Spleen (tissue), 11 donors: Measurements from ENCODE around the gene LCE1D. TPM values are rescaled to one million over a fixed set of nuclear protein-coding genes. Genes with fewer than 3 reads are reported as not detected.

Source experiments
- DNase-seq: peaks from one replicate; pipeline ENCODE4 v3.0.0-alpha.2; 2020
- H3K27ac ChIP-seq, 8 donors: fragments of 200-600 bp; sonication (generic) in 7 of 8; 1 replicate in 4 of 8; 2 replicates in 4 of 8; pipeline versions ENCODE4 v1.5.0 to v1.8.0; 2016 to 2021; ENCODE audit warnings: inconsistent platforms in 4 of 8, mild to moderate bottlenecking in 4 of 8, moderate library complexity in 1 of 8
- H3K27me3 ChIP-seq, 7 donors: fragments of 200-600 bp; sonication (generic) in 6 of 7; replicated peaks in 1 of 7; 1 replicate in 4 of 7; 2 replicates in 3 of 7; pipeline versions ENCODE4 v1.5.0 to v1.8.0; 2016 to 2021; ENCODE audit warnings: inconsistent platforms in 3 of 7, mild to moderate bottlenecking in 1 of 7
- H3K36me3 ChIP-seq, 6 donors: fragments of 200-600 bp; sonication (generic) in 5 of 6; 1 replicate in 4 of 6; 2 replicates in 2 of 6; pipeline versions ENCODE4 v1.5.0 to v1.8.0; 2016 to 2021; ENCODE audit warnings: inconsistent platforms in 2 of 6
- H3K4me1 ChIP-seq, 6 donors: fragments of 200-600 bp; sonication (generic) in 5 of 6; 1 replicate in 3 of 6; 2 replicates in 3 of 6; pipeline versions ENCODE4 v1.5.0 to v1.8.0; 2016 to 2021; ENCODE audit warnings: inconsistent platforms in 3 of 6
- H3K4me3 ChIP-seq, 8 donors: fragments of 200-600 bp; sonication (generic) in 7 of 8; 1 replicate in 4 of 8; 2 replicates in 4 of 8; pipeline versions ENCODE4 v1.5.0 to v1.8.0; 2016 to 2021; ENCODE audit warnings: inconsistent platforms in 4 of 8, mild to moderate bottlenecking in 4 of 8, moderate library complexity in 2 of 8
- H3K9me3 ChIP-seq, 8 donors: fragments of 200-600 bp; sonication (generic) in 7 of 8; 1 replicate in 4 of 8; 2 replicates in 4 of 8; pipeline versions ENCODE4 v1.5.0 to v1.8.0; 2016 to 2021; ENCODE audit warnings: inconsistent platforms in 4 of 8
- CTCF ChIP-seq, 11 experiments: fragments of 200-600 bp in 7 of 11; fragments of 450-650 bp in 4 of 11; sonication (generic) in 4 of 11; IDR thresholded peaks in 8 of 11; conservative IDR thresholded peaks in 3 of 11; 1 replicate in 7 of 11; 2 replicates in 4 of 11; pipeline versions ENCODE4 v1.4.0 to v1.8.0; 2016 to 2021; ENCODE audit warnings: antibody characterized with exemption in 11 of 11, inconsistent platforms in 4 of 11, mild to moderate bottlenecking in 1 of 11
- POLR2A ChIP-seq, 3 donors: fragments of 450-650 bp; IDR thresholded peaks; one replicate each; pipeline ENCODE4 v1.5.1; 2017; ENCODE audit warnings: antibody characterized with exemption in 3 of 3, mild to moderate bottlenecking in 1 of 3
- POLR2AphosphoS5 ChIP-seq, 3 donors: sonication (generic); formaldehyde crosslinking; IDR thresholded peaks; one replicate each; pipeline ENCODE4 v1.5.1; 2017; ENCODE audit warnings: antibody characterized with exemption in 3 of 3
- WGBS, 5 donors: extraction: QIAGEN DNeasy Blood & Tissue Kit in 3 of 5; methylation state at CpG; one replicate each; pipeline versions ENCODE4 v1.1.5 to v1.1.7; 2013 to 2018; 5-methylcytosine and 5-hydroxymethylcytosine counted together
- intact Hi-C: fragments of 100-400 bp; cut with DNase I; formaldehyde crosslinking; loops from one replicate; pipeline ENCODE4 v1.15.0; 2023; ENCODE audit warnings: low total_unique reads
- polyA plus RNA-seq, 3 donors: library from polyadenylated mRNA; stranded (reverse); fragments of 200-250 nt; gene quantifications; one replicate each; pipeline ENCODE4 v1.2.1, GENCODE V29; 2013
- total RNA-seq, 7 donors: library from RNA; depleted of rRNA in 3 of 7; stranded (reverse); fragments of >200 nt in 3 of 7; fragmentation: NEBNext Ultra II Directional in 4 of 7; extraction: Animal tissue kit (Norgen Biotek cat#: 25700) in 4 of 7; gene quantifications; one replicate each; pipeline versions ENCODE4 v1.1.0 to v1.2.1, GENCODE V29; 2016 to 2021
- donor health status: healthy with polysubstance abuse.
- donor health status: DM: no; HTN: no; CAD: no; lungs with moderate emphysema.
- donor health status: DM: no; HTN: no; CAD: no.
- donor health status: Bipolar disorder and iron deficiency.
- donor health status: healthy.
- donor health status: DM: no; HTN: no; CAD: no.
- donor health status: DM: yes; HTN: yes; CAD: no.

Gene LCE1D
- total and polyA plus RNA-seq, 10 donors: not detected

DNA sequence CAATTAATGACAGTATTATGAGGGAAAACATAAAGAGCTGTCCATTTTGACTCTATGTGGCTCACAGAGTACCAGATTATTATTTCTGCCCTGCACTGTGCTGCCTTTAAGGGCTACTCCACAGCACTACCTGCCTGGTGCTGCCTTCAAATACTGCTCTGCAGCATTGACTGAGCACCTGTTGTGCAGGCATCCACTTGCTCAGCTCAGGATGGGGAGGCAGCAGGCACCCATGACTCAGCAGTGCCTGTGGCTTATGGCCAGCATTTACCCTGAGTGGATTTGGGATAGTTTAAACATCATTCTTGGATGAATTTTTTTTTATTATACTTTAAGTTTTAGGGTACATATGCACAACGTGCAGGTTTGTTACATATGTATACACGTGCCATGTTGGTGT lies 39.6 kb upstream of the LCE1D start:
- no peak for TF ChIP-seq POLR2A (IDR thresholded peaks at IDR 0.05)
- no peak for TF ChIP-seq POLR2AphosphoS5 (IDR thresholded peaks at IDR 0.05)
- TF ChIP-seq CTCF (IDR thresholded peaks at IDR 0.05 in 8 of 11, conservative IDR thresholded peaks at IDR 0.05 in 3 of 11): no peak
- Histone ChIP-seq H3K4me1 (no peaks in the 10 kb centered on the region), H3K4me3 (no peak overlapping the region), H3K9me3 (no peaks in the 10 kb centered on the region), H3K27me3 (peaks cover 0 to 43% (median 0%) of the 10 kb centered on the region in 7 donors), H3K36me3 (no peaks in the 10 kb centered on the region), H3K27ac (no peak overlapping the region)
- WGBS, 5 donors: 69 to 88% (median 75%) methylated on average over 1 to 2 of the region's 2 CpGs
- intact Hi-C loops: no loop called here
- DNase-seq: no peak

DNA sequence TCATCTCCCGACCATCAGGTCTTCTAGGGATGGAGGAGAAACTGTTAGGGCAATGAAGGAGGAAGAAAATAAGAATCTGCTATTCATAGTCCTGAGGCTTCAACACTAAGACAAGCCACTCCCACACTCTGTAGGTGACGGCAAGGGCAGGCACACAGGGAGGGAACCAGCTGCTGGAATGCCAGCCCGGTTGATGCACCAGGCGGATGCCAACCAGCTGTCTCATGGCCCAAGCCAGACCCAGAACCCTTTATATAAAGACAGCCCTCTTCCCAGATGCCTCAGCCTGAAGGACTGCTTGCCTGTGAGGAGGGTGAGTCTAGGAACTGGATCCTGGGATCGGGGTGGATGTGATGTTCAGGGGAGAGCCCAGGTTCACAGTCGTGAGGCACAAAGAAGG lies 38.8 kb upstream of the LCE1D start, which contains the start of gene KPRP:
Gene KPRP (plus strand): TSS at position 279 of the 400 bp plus-strand sequence. CDS start 1,564 bp downstream, outside the sequence.
- no peak within 1 kb of the TSS for H3K27ac ChIP-seq
- WGBS, 5 donors: 69 to 86% (median 73%) methylated on average over 6 of the region's 6 CpGs
- H3K36me3 ChIP-seq: no peaks in the 10 kb centered on the region
- H3K27me3 ChIP-seq: peaks cover 0 to 43% (median 0%) of the 10 kb centered on the region in 7 donors
- no peaks in the 10 kb centered on the region for H3K9me3 ChIP-seq
- intact Hi-C loops: no loop called here
- TF ChIP-seq POLR2A (IDR thresholded peaks at IDR 0.05): no peak
- no peak for TF ChIP-seq CTCF (IDR thresholded peaks at IDR 0.05 in 8 of 11, conservative IDR thresholded peaks at IDR 0.05 in 3 of 11)
- no peak for TF ChIP-seq POLR2AphosphoS5 (IDR thresholded peaks at IDR 0.05)
- DNase-seq: no peak
- H3K4me3 ChIP-seq: no peak within 1 kb of the TSS
- H3K4me1 ChIP-seq: no peaks in the 10 kb centered on the region

DNA sequence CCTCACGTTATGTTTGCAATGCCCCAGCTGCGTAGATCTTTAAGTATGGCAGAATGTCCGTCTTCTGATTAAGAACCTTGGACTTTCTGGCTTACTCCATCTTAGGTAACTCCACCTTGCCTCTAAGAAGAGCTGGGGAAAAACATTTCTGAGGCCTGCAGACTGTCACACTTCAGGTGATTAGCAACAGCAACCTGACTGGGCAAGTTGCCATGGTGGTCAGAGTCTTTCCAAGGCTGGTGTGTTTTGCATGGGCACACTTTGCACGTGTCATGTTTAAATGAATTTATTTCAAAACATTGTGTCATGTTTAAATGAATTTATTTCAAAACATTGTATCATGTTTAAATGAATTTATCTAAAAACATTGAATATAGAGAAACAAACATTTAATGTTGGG lies 37.9 kb upstream of the LCE1D start:
- TF ChIP-seq POLR2A (IDR thresholded peaks at IDR 0.05) (no peak), CTCF (IDR thresholded peaks at IDR 0.05 in 8 of 11, conservative IDR thresholded peaks at IDR 0.05 in 3 of 11) (no peak), POLR2AphosphoS5 (IDR thresholded peaks at IDR 0.05) (no peak)
- DNase-seq: no peak
- Histone ChIP-seq H3K27me3 (peaks cover 0 to 43% (median 0%) of the 10 kb centered on the region in 7 donors), H3K9me3 (no peaks in the 10 kb centered on the region), H3K36me3 (no peaks in the 10 kb centered on the region), H3K4me3 (no peak overlapping the region), H3K4me1 (no peaks in the 10 kb centered on the region), H3K27ac (no peak overlapping the region)
- intact Hi-C loops: no loop called here
- 79 to 87% (median 83%) methylated on average over 4 of the region's 4 CpGs for WGBS, 5 donors

- WGBS, 5 donors: 73 to 88% (median 87%) methylated on average over 7 to 8 of the region's 8 CpGs
- Histone ChIP-seq H3K4me1 (no peaks in the 10 kb centered on the region), H3K36me3 (no peaks in the 10 kb centered on the region), H3K27me3 (peaks cover 0 to 44% (median 0%) of the 10 kb centered on the region in 7 donors), H3K27ac (no peak overlapping the region), H3K9me3 (no peaks in the 10 kb centered on the region), H3K4me3 (no peak overlapping the region)
- DNase-seq: no peak
- intact Hi-C loops: no loop called here
- TF ChIP-seq POLR2A (IDR thresholded peaks at IDR 0.05): no peak
- no peak for TF ChIP-seq CTCF (IDR thresholded peaks at IDR 0.05 in 8 of 11, conservative IDR thresholded peaks at IDR 0.05 in 3 of 11)
- TF ChIP-seq POLR2AphosphoS5 (IDR thresholded peaks at IDR 0.05): no peak
Observed at GRCh38 chr1:152759453-152760173, 36.9 kb upstream of the LCE1D start.
